CD4-positive, alpha-beta T cell treated with Interleukin-17A for 1 hour (primary cell): Measurements from ENCODE around the gene HRH2.
A peak's percentile ranks its signal among the peaks of the same experiment; 100 is the strongest.

ENCODE experiments used
- DNase-seq: peaks from one replicate; pipeline ENCODE4 v3.0.0-alpha.2; 2020

HRH2 gene

DNA sequence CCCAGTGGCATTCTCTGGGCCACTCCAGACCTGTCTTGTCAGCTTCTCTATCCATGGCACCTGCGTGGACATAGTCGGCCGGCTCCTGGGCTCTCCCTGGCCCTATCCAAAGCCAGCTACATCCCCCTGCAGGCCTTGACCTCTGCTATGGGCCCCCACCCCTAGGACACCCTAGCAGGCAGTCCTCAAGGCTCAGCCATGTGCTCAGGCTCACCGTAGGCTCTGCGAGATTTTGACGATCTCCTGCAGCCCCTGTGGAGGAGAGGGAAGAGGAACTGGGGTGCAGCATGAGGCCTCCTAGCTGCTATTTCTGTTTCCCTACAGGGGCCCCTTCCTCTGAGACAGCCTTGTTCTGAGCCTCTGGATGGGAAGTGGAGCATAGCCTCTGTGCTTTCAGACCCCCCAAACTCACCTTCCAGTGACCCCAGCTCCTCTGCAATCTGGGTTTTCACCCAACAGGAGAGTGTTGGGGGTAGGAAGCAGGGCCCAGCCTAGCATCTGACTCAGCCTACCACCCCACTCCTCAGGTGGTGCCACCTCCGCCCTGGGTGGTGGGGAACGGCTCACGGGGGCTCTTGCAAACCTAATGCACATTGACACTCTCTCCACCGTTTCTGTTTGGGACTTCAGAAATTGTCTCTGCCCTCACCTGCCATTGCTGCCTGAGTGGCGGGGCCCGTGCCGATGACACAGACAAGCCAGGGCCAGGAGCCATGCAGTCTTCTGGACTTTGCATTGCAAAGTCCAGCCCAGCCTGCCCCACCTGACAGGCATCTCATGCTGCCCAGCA, 36.7 kb downstream of the HRH2 start:
- DNase-seq: no peak

DNA sequence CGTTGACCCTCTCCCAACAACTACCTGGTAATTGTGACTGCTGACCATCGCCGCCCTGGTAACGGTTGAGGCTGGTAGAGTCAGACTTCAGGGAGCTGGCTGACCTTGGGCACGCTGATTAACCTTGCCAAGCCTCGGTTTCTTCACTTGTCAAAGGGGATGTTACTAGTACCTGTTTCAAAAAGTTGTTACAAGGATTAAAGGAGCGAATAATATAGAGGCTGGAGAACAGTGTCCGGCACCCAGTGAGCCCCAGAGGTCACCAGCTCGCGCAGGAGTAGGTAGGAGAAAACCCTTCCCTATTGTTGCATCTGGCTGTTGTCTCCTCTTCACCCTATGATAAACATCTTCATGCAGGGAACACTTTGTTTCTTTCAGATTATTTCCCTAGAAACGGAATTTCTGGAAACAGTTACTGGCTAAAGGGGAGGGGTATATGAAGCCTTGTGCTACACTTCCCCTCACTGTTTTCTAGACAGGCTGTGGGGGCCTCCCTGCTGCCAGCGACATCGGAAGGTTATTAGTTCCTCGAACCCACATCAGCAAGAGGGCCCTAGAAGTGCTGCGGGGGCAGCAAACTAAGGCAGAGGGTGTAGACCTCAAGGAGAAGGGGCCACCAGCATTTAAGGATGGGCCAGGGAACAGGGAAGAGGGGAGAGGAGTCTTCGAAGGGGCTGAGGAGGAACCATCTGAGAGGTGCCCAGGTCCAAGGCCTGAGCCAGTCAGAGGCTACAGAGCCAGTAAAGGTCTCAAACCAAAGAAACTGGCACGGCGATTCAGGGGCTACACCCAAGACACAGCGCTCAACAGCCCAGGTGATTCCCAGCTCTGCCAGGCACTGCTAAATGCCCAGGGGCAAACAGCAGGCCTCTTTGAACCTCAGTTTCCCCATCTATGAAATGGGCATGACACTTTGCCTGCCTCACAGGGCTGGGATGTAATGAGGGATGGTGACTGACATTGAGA, 37.6 kb downstream of the HRH2 start:
- no peak for DNase-seq

DNA sequence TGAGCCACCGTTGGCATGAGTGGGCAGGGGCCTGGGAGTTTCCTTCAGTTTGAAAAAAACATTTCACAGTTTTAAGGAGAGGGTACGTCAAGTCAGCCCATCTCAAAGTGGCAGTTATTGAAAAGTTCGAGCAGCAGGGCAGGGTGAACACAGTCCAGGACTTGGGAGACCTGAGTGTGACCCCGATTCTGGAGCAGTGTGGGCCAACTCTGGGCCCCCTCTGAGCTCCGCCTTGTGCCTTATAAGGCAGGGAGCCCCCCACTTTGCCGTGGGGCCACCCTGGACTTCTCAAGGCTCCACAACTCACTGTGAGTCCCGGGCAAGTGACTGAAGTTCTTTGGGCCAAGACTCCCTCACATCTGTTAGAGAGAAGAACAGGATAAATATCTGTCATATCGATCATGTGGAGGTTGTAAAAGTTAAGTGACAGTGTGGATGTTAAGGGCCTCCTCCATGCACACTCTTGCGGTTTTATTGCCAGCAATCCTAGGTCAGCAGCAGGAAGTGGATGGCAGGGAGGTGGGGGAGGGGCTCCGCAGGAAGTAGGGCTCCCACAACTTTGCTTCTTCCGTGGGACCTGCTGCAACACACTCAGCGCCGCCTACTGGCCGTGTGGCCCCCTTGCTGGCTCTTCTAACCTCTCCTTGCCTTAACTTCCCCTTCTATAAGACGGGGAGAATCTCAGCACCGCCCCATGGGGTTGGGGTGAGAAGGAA, 38.4 kb downstream of the HRH2 start:
- peak; percentile 72 for DNase-seq

DNA sequence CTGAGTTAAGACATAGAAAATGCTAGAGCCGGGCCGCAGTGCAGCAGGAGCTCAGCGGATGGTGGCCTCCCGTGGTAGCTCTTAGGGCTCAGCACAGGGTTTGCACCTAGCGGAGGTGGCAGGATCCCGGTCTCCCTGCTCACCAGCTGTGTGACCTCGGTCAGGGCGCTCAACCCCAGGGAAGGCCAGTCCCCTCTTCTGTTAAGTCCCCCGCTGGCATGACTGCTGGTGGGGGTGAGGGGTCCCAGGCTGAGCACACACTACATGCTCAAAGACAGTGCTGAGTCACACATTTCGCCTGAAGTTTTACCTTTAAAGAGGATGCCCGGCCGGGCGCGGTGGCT, 39.0 kb downstream of the HRH2 start:
- no peak for DNase-seq

DNA sequence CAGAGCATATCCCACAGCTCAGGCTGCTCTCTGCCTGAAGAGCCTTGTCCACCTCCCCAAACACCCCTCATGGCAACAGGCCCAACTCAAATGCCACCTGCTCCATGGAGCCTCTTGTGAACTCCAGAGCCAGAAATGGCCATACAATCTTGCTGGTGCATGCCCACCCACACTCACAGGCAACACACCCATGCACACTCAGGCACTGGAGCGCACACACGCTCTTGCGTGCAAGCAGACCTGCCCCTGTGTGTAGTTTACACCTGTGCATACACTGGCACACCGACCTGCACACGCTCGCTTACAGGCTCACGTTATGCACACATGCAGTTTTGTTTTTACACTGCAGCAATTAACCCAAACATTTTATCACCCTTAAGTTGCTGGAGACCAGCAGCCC, 40.0 kb downstream of the HRH2 start:
- no peak for DNase-seq

DNA sequence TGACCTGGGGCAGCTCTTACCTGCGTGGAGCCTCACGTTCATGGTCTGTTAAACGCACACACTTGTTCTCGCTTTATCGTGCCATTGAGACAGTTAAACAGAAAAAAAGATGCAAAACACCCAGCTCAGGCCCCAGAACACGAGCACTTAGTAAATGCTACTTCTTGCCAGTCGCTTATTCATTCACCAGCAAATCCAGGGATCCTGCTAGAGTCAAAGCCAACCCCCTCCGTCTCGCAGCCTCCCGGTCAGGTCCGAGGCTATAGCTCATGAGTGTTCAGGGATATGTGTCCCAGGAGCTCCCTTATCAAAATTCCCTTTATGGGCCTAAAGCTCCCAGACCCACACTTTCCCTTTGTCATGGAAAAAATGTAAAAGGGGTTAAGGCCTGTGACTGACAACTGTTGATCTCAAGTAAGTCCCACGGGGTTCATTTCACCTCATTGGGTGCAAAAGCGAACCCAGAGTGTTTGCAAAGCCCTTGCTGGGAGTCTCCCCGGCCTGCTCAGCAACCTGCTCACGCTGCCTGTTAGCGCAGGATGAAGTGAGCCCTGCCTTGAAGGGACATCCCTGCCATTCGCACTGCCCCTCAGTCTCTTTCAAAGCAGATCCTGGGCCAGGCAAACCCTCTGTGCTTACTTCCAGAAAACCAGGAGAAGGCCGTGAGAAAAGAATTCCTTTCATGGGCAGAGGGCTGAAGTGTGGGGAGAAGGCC, 40.7 kb downstream of the HRH2 start:
- DNase-seq: no peak

DNA sequence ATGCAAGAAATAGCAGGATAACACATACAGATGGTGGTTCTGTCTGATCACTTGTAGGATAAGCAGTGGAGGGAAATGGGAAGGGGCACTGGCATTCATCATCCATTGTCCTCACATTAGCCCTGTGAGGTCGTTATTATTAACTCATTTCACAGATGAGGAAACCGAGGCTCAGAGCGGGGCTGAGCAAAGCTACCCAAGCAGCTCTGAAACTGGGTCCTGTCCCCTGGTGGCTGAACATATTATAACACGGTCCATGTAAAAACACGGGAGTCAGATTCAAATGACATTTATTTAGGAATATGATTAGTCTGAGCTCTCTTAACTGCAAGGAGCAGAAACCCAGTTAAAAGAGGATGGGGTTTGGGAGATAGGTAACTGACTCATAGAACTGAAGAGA, 43.1 kb downstream of the HRH2 start:
- DNase-seq: peak; percentile 9

DNA sequence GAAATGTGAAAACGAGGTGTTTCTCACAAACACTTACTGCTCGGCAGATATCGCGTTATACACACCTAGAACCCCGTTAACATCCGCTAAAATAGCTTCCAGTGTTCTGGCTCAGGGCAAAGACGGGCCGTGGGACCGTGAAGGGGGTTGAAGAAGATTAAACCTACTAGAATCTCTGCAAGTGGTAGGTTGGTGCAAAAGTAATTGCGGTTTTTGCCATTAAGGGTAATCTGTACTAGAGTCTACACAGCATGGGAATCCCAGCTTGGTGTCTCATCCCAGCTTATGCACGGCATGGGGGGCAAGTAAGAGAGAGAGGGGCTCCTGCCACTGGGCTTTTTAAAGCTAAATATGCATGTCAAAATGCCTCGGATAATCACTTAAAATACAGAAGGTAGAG, 43.9 kb downstream of the HRH2 start:
- DNase-seq: no peak

DNA sequence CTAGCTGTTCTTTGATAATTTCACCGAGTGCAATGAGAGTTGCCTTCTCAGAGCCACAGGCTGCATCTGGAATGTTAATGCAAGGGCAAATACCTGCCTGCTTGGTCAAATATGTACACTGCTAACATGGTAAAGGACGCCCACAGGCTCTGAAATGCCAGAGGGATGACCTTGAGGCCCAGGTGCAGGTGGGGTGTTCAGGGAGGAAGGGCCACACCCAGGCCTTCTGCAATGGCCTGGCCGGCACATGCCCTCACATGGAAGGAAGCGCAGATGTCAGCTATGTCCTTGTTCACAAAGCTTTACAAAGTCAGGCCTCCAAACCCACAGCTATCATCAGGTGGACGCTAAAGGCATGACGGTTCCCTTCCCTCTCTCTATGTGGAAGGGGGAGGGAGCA, 48.6 kb downstream of the HRH2 start:
- DNase-seq: no peak

DNA sequence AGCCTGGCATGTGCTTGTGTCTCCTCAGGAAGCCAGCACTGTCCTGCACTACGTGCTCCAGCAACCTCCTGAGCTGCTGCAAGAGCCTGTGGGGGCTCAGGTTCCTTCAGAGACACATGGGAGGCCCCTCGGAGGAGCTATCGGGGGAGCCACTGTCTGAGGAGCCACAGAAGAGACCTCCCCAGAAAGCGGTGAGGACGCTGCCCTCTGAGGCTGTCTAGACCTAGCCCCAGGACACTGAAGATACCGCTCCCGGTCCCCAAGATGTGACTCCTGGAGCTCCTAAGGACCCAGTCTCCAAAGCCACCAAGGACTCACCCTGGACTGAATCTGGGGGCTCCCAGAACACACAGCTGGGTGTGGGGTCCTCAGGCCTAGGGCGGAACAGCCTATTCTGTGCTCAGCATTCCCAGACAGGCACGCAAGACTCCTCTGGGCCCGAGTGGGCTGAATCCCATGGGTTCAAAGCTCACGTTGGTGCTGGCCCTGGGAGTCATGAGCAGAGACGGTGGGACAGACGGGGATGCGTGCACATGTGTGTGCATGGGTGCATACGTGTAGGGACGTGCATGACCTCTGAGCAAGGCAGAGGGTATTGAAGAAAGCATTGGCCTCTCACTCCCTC, 50.0 kb downstream of the HRH2 start:
- no peak for DNase-seq

DNA sequence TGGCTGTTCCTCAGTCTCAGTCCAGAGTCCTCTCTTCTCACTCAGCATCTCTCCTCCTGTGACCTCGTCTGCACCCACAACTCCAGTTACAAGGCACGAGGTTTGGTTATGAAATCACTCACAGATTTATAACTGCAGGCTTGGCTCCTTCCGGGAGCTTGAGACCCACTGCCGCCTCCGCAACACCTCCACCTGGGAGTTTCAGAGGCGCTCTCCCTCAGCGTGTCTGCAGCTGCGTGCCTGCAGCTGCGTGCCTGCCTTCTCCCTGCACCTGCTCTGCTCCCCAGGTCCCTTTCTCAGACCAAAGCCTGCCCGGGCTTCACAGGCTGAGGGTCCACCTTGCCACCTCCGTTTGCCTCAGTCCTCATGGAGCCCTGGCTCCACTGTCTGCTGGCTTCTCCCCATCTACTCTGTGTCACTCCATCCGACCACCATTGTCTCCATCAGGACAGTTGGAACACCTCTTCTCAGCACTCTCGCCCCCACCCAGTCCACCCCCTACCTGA, 51.5 kb downstream of the HRH2 start:
- no peak for DNase-seq

DNA sequence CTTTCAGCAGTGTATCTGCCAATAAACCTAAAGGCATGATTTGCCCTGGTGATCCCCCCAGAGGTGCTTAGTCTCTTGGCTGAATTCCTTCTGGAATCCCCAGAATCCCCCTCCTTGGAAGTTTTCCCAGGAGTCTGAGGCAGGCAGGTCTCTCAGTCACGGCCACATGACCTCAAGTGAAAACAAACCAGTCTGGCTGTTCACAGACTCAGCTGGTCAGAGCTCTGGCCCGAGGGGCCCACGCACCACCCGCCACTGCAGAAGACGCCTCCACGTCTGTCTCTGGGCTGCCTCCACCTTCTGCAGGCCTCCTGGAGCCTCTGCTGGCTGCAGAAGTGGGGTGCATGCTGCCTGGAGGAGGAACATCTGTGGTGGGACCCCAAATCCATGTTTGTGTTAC, 52.5 kb downstream of the HRH2 start:
- no peak for DNase-seq

DNA sequence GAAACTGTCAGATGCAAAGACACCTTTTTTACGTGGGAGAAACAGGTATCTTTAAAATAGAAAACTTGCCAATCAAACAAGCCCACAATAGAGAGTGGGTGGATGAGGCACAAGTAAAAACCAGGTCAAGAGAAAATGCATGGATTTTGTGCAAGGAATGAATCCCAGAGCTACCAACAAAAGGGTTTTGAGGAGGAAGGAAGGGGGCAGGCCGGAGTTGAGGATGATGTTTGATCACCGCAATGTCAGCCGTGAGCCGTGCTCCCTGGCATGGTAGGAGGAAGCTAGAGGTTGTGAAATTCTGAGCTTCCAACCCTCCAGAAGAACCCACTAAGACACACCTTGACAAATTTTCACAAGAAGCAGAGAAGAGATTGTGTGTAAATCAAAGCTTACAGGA, 53.2 kb downstream of the HRH2 start:
- DNase-seq: no peak

DNA sequence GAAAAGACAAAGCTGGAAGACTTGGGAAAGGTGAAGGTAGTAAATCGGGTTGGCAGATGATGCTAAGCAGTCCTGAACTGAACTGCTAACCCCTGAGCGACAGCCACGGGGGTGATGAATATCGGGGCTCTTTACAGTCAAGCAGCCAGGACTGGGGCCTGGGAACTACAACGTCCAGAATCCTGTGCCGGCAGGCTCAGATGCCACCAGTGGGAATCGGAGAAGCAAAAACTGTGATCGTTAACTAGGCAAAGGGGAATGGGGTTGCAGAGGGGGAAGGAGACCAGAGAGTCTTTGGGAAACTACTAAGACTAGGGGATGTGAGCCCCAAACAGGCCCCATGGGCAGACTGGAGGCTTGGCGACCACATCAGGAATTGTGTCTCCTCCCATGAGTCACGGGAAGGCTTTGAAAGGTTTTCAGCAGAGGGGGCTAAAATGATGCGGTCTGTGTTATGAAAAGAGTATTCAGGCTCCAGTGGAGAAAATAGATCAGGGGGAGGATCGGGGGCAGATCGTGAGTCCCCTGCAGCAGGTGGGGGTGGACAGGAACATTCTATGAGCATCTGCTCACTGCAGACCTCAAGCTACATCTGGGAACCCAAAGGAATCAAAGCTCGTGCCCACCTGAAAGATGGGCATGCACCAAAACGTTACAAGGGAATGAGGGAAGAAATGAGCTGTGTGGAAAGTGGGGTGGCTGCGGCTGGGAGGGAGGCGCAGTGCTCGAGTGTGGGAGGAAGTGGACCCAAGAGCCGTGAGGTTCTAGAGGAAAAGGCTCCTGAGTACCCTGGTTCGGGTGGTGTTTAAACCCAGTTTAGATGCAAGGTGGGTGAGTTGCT, 53.8 kb downstream of the HRH2 start:
- DNase-seq: no peak

DNA sequence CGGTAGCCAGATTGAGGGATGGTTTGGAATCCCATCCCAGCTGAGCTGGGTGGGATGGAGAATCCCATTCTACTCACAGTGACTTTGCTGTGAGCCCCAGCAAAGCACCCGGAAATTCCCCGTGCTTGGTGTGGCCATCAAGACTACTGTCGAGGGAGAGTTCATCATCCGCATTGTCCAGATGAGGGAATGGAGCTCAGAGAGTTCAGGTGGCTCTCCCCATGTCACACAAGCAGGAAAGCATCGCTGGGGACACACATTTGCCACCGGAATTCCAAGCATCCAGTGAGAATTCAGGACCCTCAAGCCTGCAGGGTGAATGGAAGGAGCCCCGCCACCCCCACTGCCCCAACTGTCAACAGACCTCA, 54.4 kb downstream of the HRH2 start:
- DNase-seq: no peak

DNA sequence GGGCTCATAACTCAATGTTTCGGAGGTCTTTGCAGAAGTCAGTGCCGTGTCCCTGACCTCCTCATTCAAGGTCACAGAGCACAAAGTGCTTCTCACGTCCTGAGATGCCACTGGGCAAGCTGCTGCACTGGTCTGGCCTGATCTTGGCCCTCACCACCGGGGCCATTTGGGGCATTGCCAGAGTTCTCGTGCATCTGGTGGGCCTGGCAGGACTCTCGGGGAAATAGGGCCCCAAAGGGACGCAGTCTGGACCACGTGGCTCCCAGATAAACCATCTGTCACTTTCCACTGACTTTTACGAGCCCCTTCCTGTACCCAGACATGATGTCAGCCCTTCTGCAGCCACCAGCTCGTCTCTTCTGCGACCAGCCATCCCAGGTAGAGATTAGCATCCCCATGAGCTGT, 54.8 kb downstream of the HRH2 start:
- DNase-seq: no peak

DNA sequence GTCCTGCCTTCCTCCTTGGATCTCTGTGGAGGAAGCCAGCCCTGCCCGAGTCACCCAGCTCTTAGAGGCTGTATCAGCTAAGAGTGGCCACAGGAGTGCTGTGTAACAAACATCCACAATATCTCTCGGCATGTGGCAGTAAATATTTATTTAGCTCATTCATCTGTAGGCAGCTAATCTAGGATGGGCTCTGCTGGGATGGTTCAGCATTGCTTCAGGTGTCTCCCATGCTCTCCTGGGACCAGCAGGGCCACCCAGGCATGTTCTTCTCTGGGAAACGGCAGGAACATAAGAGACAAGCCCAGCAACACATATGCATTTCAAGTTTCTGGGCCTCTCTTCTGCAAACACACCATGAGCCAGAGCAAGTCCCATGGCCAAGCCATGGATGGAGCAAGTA, 56.1 kb downstream of the HRH2 start:
- no peak for DNase-seq

DNA sequence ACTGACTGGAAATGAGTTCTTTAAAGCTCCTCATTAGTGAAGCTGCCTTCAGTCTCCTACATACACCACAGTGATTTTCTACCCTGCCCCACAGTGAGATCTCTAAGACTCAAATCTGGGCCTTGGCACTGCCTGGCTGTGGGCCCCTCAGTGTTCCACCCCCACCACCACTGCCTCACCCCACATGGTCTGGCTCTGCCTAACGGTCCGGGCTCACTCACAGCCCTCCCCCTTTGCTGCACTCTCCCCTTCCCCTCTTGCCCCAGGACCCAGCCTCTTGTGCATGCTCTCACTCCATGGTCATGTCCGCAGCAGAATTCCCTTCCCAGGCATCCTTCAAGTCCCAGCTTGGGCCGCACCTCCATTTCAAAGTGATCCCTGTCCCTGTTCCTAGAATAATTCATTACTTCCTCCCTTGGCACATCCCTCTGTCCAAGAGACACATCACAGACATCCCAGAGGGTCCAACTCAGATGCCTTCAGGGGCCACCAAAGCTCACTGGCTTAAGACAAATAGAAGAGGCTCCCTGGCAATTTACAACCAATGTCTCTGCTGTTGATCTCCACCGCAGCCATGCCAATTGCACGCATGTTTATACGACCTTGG, 56.7 kb downstream of the HRH2 start:
- no peak for DNase-seq

DNA sequence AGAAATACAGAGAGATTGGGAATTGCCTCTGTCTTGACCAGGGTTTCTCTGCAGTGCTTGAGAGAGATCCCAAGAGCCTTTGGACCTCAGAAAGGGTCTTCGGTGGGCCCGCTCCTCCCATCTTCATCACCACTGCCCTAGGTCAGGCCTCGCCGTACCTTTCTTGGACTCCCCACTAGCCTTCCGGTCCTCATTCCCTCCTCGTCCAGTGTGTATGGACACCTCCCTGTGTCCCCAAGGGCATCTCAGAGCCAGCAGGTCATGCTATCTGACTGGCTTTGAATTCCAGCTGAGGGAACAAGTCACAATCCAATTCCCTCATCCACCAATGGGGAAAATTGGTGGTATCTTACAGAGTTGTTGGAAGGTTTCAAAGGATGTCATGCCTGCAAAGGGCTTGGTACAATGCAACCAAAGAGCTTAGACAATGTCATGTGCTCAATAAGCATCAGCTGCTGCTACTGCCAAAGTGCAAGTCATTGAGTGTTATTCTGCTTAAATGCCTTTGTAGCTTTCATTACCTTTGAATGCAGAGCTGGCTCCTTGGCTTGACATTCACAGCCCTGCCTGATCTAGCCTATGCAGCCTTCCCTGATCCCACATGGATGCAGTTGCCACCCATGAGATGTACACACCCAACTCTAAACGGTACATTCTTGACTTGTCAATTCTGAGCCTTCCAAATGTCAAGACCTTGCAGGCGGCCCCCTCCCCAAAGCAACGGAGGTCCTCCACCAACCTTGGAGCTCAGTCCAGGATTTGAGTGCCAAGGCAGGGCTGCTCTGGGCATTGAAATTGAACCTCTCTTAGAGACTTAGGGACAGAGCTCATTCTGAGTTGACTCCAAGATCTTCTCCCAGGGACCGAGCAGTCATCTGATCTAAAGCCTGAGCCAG, 58.0 kb downstream of the HRH2 start:
- no peak for DNase-seq

DNA sequence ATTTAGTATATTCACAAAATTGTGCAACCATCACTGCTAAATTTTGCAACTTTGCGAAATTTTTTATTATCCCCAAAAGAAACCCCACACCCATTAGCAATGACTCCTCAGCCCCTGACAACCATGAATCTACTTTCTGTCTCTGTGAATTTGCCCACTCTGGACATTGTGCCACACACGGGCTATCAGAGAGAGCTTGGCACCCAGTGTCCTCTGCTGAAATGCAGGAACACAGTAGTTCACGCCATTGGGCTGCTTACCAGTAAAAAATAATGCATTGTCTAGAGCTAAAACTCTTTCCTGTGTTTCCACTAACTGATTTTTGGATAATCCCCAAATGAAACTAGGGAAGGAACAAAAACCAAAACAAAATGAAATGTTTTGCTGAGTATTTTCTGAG, 60.0 kb downstream of the HRH2 start:
- DNase-seq: no peak
